ENCODE data around the gene SPATS2L. TPM values are rescaled to one million over a fixed set of nuclear protein-coding genes. Genes with fewer than 3 reads are reported as not detected.

SPATS2L gene
- polyA plus RNA-seq, 1 of the 3 experiments (the other 2 are of a cell fraction) = 86.8 TPM

GRCh38 chr2:200438251-200438650, 131.8 kb downstream of the SPATS2L start:
- H3K9ac ChIP-seq = no peak overlapping the region
- ChIA-PET POLR2A (no interaction called here), CTCF (no interaction called here)
- no peak overlapping the region for H3K27ac ChIP-seq (ENCODE audit: low read depth in 2 of 2, low read length in 1 of 2)
- no peak for DNase-seq
- no peak overlapping the region for H3K4me3 ChIP-seq (ENCODE audit: low read depth in 2 of 2, low read length in 1 of 2)
- H3K9me2 ChIP-seq = no peaks in the 10 kb centered on the region
- H4K20me1 ChIP-seq (ENCODE audit: insufficient read depth) = no peaks in the 10 kb centered on the region
- H3K4me2 ChIP-seq = no peak overlapping the region
- peaks cover 22 to 88% of the 10 kb centered on the region in 2 experiments for H3K36me3 ChIP-seq (replicated peaks in 1 of 2; ENCODE audit: control insufficient read depth in 1 of 2, insufficient read depth in 2 of 2, low read length in 1 of 2)
- H3K9me3 ChIP-seq = no peaks in the 10 kb centered on the region
- no peak for TF ChIP-seq TAF1 (IDR thresholded peaks at IDR 0.05; ENCODE audit: borderline replicate concordance, low read depth, low read length)
- no peak for TF ChIP-seq POLR2AphosphoS5 (IDR thresholded peaks at IDR 0.05; ENCODE audit: low read depth, low read length)
- TF ChIP-seq, protein P1, sequence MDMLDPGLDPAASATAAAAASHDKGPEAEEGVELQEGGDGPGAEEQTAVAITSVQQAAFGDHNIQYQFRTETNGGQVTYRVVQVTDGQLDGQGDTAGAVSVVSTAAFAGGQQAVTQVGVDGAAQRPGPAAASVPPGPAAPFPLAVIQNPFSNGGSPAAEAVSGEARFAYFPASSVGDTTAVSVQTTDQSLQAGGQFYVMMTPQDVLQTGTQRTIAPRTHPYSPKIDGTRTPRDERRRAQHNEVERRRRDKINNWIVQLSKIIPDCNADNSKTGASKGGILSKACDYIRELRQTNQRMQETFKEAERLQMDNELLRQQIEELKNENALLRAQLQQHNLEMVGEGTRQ (IDR thresholded peaks at IDR 0.05; ENCODE audit: borderline replicate concordance, low read depth, low read length) = no peak
- TF ChIP-seq PBX3 (IDR thresholded peaks at IDR 0.05) = no peak
- no peak for TF ChIP-seq TEAD4 (IDR thresholded peaks at IDR 0.05; ENCODE audit: borderline replicate concordance, insufficient read depth)
- no peak for TF ChIP-seq CHD2 (IDR thresholded peaks at IDR 0.05; ENCODE audit: low read length, partially characterized antibody)
- no peak for TF ChIP-seq NFIC (IDR thresholded peaks at IDR 0.05; ENCODE audit: borderline replicate concordance)
- TF ChIP-seq, protein P2, sequence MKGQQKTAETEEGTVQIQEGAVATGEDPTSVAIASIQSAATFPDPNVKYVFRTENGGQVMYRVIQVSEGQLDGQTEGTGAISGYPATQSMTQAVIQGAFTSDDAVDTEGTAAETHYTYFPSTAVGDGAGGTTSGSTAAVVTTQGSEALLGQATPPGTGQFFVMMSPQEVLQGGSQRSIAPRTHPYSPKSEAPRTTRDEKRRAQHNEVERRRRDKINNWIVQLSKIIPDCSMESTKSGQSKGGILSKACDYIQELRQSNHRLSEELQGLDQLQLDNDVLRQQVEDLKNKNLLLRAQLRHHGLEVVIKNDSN (IDR thresholded peaks at IDR 0.05; ENCODE audit: borderline replicate concordance, low read depth) = no peak
- no peak for TF ChIP-seq YY1 (IDR thresholded peaks at IDR 0.05; ENCODE audit: low read depth)
- TF ChIP-seq, protein P3, sequence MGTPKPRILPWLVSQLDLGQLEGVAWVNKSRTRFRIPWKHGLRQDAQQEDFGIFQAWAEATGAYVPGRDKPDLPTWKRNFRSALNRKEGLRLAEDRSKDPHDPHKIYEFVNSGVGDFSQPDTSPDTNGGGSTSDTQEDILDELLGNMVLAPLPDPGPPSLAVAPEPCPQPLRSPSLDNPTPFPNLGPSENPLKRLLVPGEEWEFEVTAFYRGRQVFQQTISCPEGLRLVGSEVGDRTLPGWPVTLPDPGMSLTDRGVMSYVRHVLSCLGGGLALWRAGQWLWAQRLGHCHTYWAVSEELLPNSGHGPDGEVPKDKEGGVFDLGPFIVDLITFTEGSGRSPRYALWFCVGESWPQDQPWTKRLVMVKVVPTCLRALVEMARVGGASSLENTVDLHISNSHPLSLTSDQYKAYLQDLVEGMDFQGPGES (IDR thresholded peaks at IDR 0.05; ENCODE audit: low read depth, low read length) = no peak
- TF ChIP-seq JUND (IDR thresholded peaks at IDR 0.05) = no peak
- no peak for TF ChIP-seq TCF12 (IDR thresholded peaks at IDR 0.05)
- TF ChIP-seq NRF1 (IDR thresholded peaks at IDR 0.05; ENCODE audit: low read depth, low read length) = no peak
- TF ChIP-seq GATA2 (CRISPR knock-in tag; IDR thresholded peaks at IDR 0.05) = no peak
- no peak for TF ChIP-seq MEF2A (IDR thresholded peaks at IDR 0.05; ENCODE audit: borderline replicate concordance, low read depth)
- TF ChIP-seq SMC3 (IDR thresholded peaks at IDR 0.05; ENCODE audit: low read depth, low read length) = no peak
- no peak for TF ChIP-seq RAD21 (IDR thresholded peaks at IDR 0.05; ENCODE audit: low read length)
- no peaks in the 10 kb centered on the region for H3K27me3 ChIP-seq (ENCODE audit: insufficient read depth)
- H3K4me1 ChIP-seq (ENCODE audit: control insufficient read depth in 1 of 2, insufficient read depth in 2 of 2, low read depth in 1 of 2, low read length in 1 of 2) = peaks cover 8 to 10% of the 10 kb centered on the region in 2 experiments
- H2AFZ ChIP-seq (ENCODE audit: low read depth) = no peak overlapping the region
- H3K79me2 ChIP-seq (ENCODE audit: insufficient read depth) = no peaks in the 10 kb centered on the region
- H3F3A ChIP-seq (replicated peaks; ENCODE audit: insufficient read depth) = peaks cover 5% of the 10 kb centered on the region
- WGBS (ENCODE audit: low lambda C conversion rate) = 82% methylated on average over 1 of the region's 1 CpG
